ENCODE data around the gene CAPN11. TPM values are rescaled to one million over a fixed set of nuclear protein-coding genes. Genes with fewer than 3 reads are reported as not detected.
A peak's percentile ranks its signal among the peaks of the same experiment; 100 is the strongest.

The CAPN11 gene
- total RNA-seq, 1 donor from 2014 or later, result 0.27 TPM

- intact Hi-C loops (cut with DNase I), result loop anchor here (2.0 kb wide), 1 partner anchor 21 kb away; no protein-coding TSS in a partner anchor
- DNase-seq (ENCODE audit: missing footprints) (no peak), ATAC-seq (no peak)
Observed at GRCh38 chr6:44149369-44150012, 9.1 kb upstream of the CAPN11 start.

- intact Hi-C loops (cut with DNase I), result no loop called here
- ATAC-seq (no peak), DNase-seq (ENCODE audit: missing footprints) (no peak)
Observed at GRCh38 chr6:44150317-44150917, 8.2 kb upstream of the CAPN11 start.

- peak; percentile 73 for ATAC-seq
- intact Hi-C loops (cut with DNase I), result loop anchor here (1.0 kb wide), 1 partner anchor 55 kb away; no protein-coding TSS in a partner anchor
- peak; percentile 91 for DNase-seq (ENCODE audit: missing footprints)
Observed at GRCh38 chr6:44151348-44152108, 7.1 kb upstream of the CAPN11 start.

- intact Hi-C loops (cut with DNase I), result loop anchor here (1.0 kb wide), 1 partner anchor 56 kb away; no protein-coding TSS in a partner anchor
- peak; percentile 1 for ATAC-seq
- no peak for DNase-seq (ENCODE audit: missing footprints)
Observed at GRCh38 chr6:44152109-44152461, 6.5 kb upstream of the CAPN11 start.

- intact Hi-C loops (cut with DNase I), result loop anchor here (1.0 kb wide), 1 partner anchor 56 kb away; no protein-coding TSS in a partner anchor
- ATAC-seq, result no peak
- DNase-seq (ENCODE audit: missing footprints), result no peak
Observed at GRCh38 chr6:44152533-44152932, 6.1 kb upstream of the CAPN11 start.

- ATAC-seq (no peak), DNase-seq (ENCODE audit: missing footprints) (no peak)
- intact Hi-C loops (cut with DNase I), result no loop called here
Observed at GRCh38 chr6:44154067-44154466, 4.6 kb upstream of the CAPN11 start.

- intact Hi-C loops (cut with DNase I), result no loop called here
- no peak for ATAC-seq
- no peak for DNase-seq (ENCODE audit: missing footprints)
Observed at GRCh38 chr6:44156494-44157151, 2.0 kb upstream of the CAPN11 start.

- intact Hi-C loops (cut with DNase I), result no loop called here
- ATAC-seq, result no peak
Observed at GRCh38 chr6:44157152-44157521, 1.5 kb upstream of the CAPN11 start.

GRCh38 chr6:44161997-44162338 lies 3.3 kb downstream of the CAPN11 start:
- intact Hi-C loops (cut with DNase I), result no loop called here
- no peak for ATAC-seq
- DNase-seq (ENCODE audit: missing footprints), result no peak

More at GRCh38 chr6:44157152-44157521, 1.5 kb upstream of the CAPN11 start:
- no peak for DNase-seq (ENCODE audit: missing footprints)

- intact Hi-C loops (cut with DNase I), result no loop called here
Observed at GRCh38 chr6:44162876-44163625, 4.4 kb downstream of the CAPN11 start.

GRCh38 chr6:44166116-44166515 lies 7.5 kb downstream of the CAPN11 start:
- intact Hi-C loops (cut with DNase I), result no loop called here
- ATAC-seq, result no peak
- DNase-seq (ENCODE audit: missing footprints), result no peak

More at GRCh38 chr6:44162876-44163625, 4.4 kb downstream of the CAPN11 start:
- ATAC-seq (no peak), DNase-seq (ENCODE audit: missing footprints) (no peak)

- no peak for DNase-seq (ENCODE audit: missing footprints)
- ATAC-seq, result no peak
- intact Hi-C loops (cut with DNase I), result no loop called here
Observed at GRCh38 chr6:44166591-44167184, 8.1 kb downstream of the CAPN11 start.

- intact Hi-C loops (cut with DNase I), result no loop called here
- no peak for ATAC-seq
- no peak for DNase-seq (ENCODE audit: missing footprints)
Observed at GRCh38 chr6:44167567-44167966, 8.9 kb downstream of the CAPN11 start.

- no peak for DNase-seq (ENCODE audit: missing footprints)
- no peak for ATAC-seq
- intact Hi-C loops (cut with DNase I), result no loop called here
Observed at GRCh38 chr6:44169154-44169553, 10.5 kb downstream of the CAPN11 start.

GRCh38 chr6:44169886-44170570 lies 11.4 kb downstream of the CAPN11 start:
- DNase-seq (ENCODE audit: missing footprints) (no peak), ATAC-seq (no peak)
- intact Hi-C loops (cut with DNase I), result loop anchor here (5.0 kb wide), 1 partner anchor 167 kb away; no protein-coding TSS in a partner anchor

GRCh38 chr6:44171899-44172546 lies 13.4 kb downstream of the CAPN11 start:
- ATAC-seq (no peak), DNase-seq (ENCODE audit: missing footprints) (no peak)
- intact Hi-C loops (cut with DNase I), result loop anchor here (1.0 to 5.0 kb wide), 2 partner anchors 62 to 165 kb away; no protein-coding TSS in a partner anchor
